ENCODE measurements around the gene IQUB.

The IQUB gene

DNA sequence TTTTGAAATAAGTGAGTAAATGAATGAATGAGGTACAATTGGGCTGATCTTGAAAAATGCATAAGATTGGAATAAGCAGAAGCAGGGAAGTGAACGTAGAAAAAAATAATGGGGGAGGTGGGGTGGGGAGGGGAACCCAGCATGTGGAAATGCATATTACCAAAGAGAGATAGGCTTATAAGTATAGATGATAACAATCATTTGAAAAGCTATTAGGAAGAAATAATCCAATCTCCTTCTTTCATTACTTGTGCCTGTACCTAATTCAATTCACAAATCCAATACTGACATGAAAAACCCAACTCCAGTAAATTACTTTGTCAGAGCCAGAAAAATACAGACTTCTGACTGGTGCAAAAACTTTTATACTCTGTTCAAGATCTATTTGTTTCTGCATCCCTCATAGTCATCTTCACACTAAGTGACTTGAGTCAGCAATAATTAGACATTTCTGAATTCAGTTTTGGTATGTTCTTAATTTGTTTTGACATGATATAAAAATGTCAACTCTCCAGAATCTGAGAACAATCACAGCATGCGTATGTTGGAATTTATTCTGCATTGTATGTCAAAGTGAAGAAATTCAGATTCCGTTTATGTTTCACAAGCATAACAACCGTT, 99.2 kb downstream of the IQUB start:
- H3F3A ChIP-seq (ENCODE audit: insufficient read depth) = no peaks in the 10 kb centered on the region
- no peaks in the 10 kb centered on the region for H3K9me2 ChIP-seq (replicated peaks; ENCODE audit: insufficient read depth, low read length)
- no peak overlapping the region for H2AFZ ChIP-seq (ENCODE audit: low read depth, low read length, severe bottlenecking)
- H4K20me1 ChIP-seq (ENCODE audit: low read depth, low read length) = no peaks in the 10 kb centered on the region
- TF ChIP-seq EZH2phosphoT487 (conservative IDR thresholded peaks at IDR 0.05; ENCODE audit: low read length) = no peak
- TF ChIP-seq, protein P1, sequence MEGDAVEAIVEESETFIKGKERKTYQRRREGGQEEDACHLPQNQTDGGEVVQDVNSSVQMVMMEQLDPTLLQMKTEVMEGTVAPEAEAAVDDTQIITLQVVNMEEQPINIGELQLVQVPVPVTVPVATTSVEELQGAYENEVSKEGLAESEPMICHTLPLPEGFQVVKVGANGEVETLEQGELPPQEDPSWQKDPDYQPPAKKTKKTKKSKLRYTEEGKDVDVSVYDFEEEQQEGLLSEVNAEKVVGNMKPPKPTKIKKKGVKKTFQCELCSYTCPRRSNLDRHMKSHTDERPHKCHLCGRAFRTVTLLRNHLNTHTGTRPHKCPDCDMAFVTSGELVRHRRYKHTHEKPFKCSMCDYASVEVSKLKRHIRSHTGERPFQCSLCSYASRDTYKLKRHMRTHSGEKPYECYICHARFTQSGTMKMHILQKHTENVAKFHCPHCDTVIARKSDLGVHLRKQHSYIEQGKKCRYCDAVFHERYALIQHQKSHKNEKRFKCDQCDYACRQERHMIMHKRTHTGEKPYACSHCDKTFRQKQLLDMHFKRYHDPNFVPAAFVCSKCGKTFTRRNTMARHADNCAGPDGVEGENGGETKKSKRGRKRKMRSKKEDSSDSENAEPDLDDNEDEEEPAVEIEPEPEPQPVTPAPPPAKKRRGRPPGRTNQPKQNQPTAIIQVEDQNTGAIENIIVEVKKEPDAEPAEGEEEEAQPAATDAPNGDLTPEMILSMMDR (IDR thresholded peaks at IDR 0.05; ENCODE audit: insufficient read depth, low read length, poor library complexity, severe bottlenecking) = no peak
- no peak overlapping the region for H3K4me2 ChIP-seq (ENCODE audit: low read depth, low read length, poor library complexity, severe bottlenecking)
- H3K27me3 ChIP-seq (ENCODE audit: low read length) = no peaks in the 10 kb centered on the region
- no peak overlapping the region for H3K27ac ChIP-seq (ENCODE audit: low read depth, low read length)
- no peak overlapping the region for H3K9ac ChIP-seq (ENCODE audit: low read length)
- H3K79me2 ChIP-seq (ENCODE audit: insufficient read depth, low read length) = no peaks in the 10 kb centered on the region
- H3K36me3 ChIP-seq (ENCODE audit: low read length) = no peaks in the 10 kb centered on the region
- H3K9me3 ChIP-seq (ENCODE audit: insufficient read depth, low read length) = no peaks in the 10 kb centered on the region
- no peak overlapping the region for H3K4me3 ChIP-seq (ENCODE audit: insufficient read depth, low read length, poor library complexity, severe bottlenecking)

DNA sequence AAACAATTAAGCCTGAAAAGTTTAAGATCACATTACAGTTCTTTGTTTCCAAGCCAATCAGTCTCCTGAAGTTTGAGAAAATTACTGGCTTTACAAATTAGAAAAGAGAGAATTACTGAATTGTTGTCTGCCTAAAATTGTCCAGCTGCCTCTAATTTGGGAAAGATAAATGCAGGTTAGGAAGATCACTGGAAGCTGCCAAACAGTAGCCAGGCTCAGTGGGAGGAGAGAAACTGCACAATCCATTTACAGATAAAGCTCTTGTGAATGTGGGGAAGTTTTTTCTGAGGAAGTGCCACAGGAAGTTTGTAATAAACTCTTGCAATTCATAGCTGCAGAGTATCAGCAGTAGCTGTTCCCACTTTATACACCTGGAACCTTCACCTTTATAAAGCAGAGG, 100.7 kb downstream of the IQUB start:
- TF ChIP-seq EZH2phosphoT487 (conservative IDR thresholded peaks at IDR 0.05; ENCODE audit: low read length) = no peak
- TF ChIP-seq, protein P1 (IDR thresholded peaks at IDR 0.05; ENCODE audit: insufficient read depth, low read length, poor library complexity, severe bottlenecking) = no peak
- Histone ChIP-seq H3K27ac (ENCODE audit: low read depth, low read length) (no peak overlapping the region), H2AFZ (ENCODE audit: low read depth, low read length, severe bottlenecking) (no peak overlapping the region), H3K79me2 (ENCODE audit: insufficient read depth, low read length) (no peaks in the 10 kb centered on the region), H3K27me3 (ENCODE audit: low read length) (no peaks in the 10 kb centered on the region), H3K9me3 (ENCODE audit: insufficient read depth, low read length) (no peaks in the 10 kb centered on the region), H3K9me2 (replicated peaks; ENCODE audit: insufficient read depth, low read length) (no peaks in the 10 kb centered on the region), H3K4me2 (ENCODE audit: low read depth, low read length, poor library complexity, severe bottlenecking) (no peak overlapping the region), H3K36me3 (ENCODE audit: low read length) (no peaks in the 10 kb centered on the region), H3K4me3 (ENCODE audit: insufficient read depth, low read length, poor library complexity, severe bottlenecking) (no peak overlapping the region), H3K9ac (ENCODE audit: low read length) (no peak overlapping the region), H3F3A (ENCODE audit: insufficient read depth) (no peaks in the 10 kb centered on the region), H4K20me1 (ENCODE audit: low read depth, low read length) (no peaks in the 10 kb centered on the region)

GRCh38 chr7:123432601-123433000, 101.8 kb downstream of the IQUB start:
- H3K79me2 ChIP-seq (ENCODE audit: insufficient read depth, low read length) = no peaks in the 10 kb centered on the region
- H3K36me3 ChIP-seq (ENCODE audit: low read length) = no peaks in the 10 kb centered on the region
- H3K27me3 ChIP-seq (ENCODE audit: low read length) = no peaks in the 10 kb centered on the region
- no peaks in the 10 kb centered on the region for H3F3A ChIP-seq (ENCODE audit: insufficient read depth)
- no peak overlapping the region for H3K4me2 ChIP-seq (ENCODE audit: low read depth, low read length, poor library complexity, severe bottlenecking)
- no peak overlapping the region for H2AFZ ChIP-seq (ENCODE audit: low read depth, low read length, severe bottlenecking)
- no peak overlapping the region for H3K9ac ChIP-seq (ENCODE audit: low read length)
- no peak overlapping the region for H3K4me3 ChIP-seq (ENCODE audit: insufficient read depth, low read length, poor library complexity, severe bottlenecking)
- no peak for TF ChIP-seq EZH2phosphoT487 (conservative IDR thresholded peaks at IDR 0.05; ENCODE audit: low read length)
- no peak overlapping the region for H3K27ac ChIP-seq (ENCODE audit: low read depth, low read length)
- no peaks in the 10 kb centered on the region for H3K9me3 ChIP-seq (ENCODE audit: insufficient read depth, low read length)
- H3K9me2 ChIP-seq (replicated peaks; ENCODE audit: insufficient read depth, low read length) = no peaks in the 10 kb centered on the region
- no peaks in the 10 kb centered on the region for H4K20me1 ChIP-seq (ENCODE audit: low read depth, low read length)

- Histone ChIP-seq H3K9me2 (replicated peaks; ENCODE audit: insufficient read depth, low read length) (no peaks in the 10 kb centered on the region), H3K36me3 (ENCODE audit: low read length) (no peaks in the 10 kb centered on the region), H3K4me2 (ENCODE audit: low read depth, low read length, poor library complexity, severe bottlenecking) (no peak overlapping the region), H3K27me3 (ENCODE audit: low read length) (no peaks in the 10 kb centered on the region), H3K79me2 (ENCODE audit: insufficient read depth, low read length) (no peaks in the 10 kb centered on the region), H3K27ac (ENCODE audit: low read depth, low read length) (no peak overlapping the region), H3K9me3 (ENCODE audit: insufficient read depth, low read length) (no peaks in the 10 kb centered on the region), H3K4me3 (ENCODE audit: insufficient read depth, low read length, poor library complexity, severe bottlenecking) (no peak overlapping the region), H3F3A (ENCODE audit: insufficient read depth) (no peaks in the 10 kb centered on the region), H4K20me1 (ENCODE audit: low read depth, low read length) (no peaks in the 10 kb centered on the region), H2AFZ (ENCODE audit: low read depth, low read length, severe bottlenecking) (no peak overlapping the region), H3K9ac (ENCODE audit: low read length) (no peak overlapping the region)
- TF ChIP-seq, protein P1 (IDR thresholded peaks at IDR 0.05; ENCODE audit: insufficient read depth, low read length, poor library complexity, severe bottlenecking) = no peak
- no peak for TF ChIP-seq EZH2phosphoT487 (conservative IDR thresholded peaks at IDR 0.05; ENCODE audit: low read length)
Measured at GRCh38 chr7:123431075-123431614, 103.2 kb downstream of the IQUB start.

All from SU-DHL-6 (cell line).